PC-3 (cell line): ENCODE measurements around the gene RPL22.

Experiments
- CTCF ChIP-seq: fragments of 300-600 bp; sonication (generic); conservative IDR thresholded peaks from 2 replicates; pipeline ENCODE4 v1.5.1; 2017; ENCODE audit warnings: antibody characterized with exemption, low read depth, mild to moderate bottlenecking, low read length
- EZH2 ChIP-seq: fragments of 300-600 bp; sonication (generic); IDR thresholded peaks from one replicate; pipeline ENCODE4 v1.6.1; 2017; ENCODE audit warnings: antibody characterized with exemption, mild to moderate bottlenecking, low read length; ENCODE audit not compliant: unreplicated experiment

GRCh38 chr1:6143395-6143794 lies 56.0 kb downstream of the RPL22 start:
- no peak for TF ChIP-seq CTCF
- no peak for TF ChIP-seq EZH2
